RWPE1 (cell line): Measurements from ENCODE around the gene EARS2.
A peak's percentile ranks its signal among the peaks of the same experiment; 100 is the strongest.
"Not testable (repeated sequence)": the region's sequence is repeated elsewhere in the genome, so short reads cannot be mapped to it uniquely, and the experiment has no call there.

Experiments used
- CTCF ChIA-PET: fragments of 350-600 bp; sonication (Branson Sonifier 250); formaldehyde crosslinking; extraction: SDS; loops from one replicate; lab custom pipeline; 2021; lab: Yijun Ruan, JAX
- POLR2A ChIA-PET: fragments of 400-600 bp; formaldehyde crosslinking; extraction: SDS; loops from one replicate; lab custom pipeline; 2020; ENCODE audit warnings: antibody characterized with exemption; ENCODE audit not compliant: low non-redundant PET; lab: Yijun Ruan, JAX
- DNase-seq: peaks from one replicate; pipeline ENCODE4 v3.0.0; 2012; ENCODE audit warnings: low spot score
- H3K27ac ChIP-seq: fragments of 450-650 bp; 2 replicates; pipeline ENCODE4 v1.5.1; 2017
- TF ChIP-seq, protein P1 (sequence below): fragments of 450-650 bp; conservative IDR thresholded peaks from 2 replicates; pipeline ENCODE4 v1.5.1; 2017; ENCODE audit warnings: low read depth, mild to moderate bottlenecking

Gene EARS2

DNA sequence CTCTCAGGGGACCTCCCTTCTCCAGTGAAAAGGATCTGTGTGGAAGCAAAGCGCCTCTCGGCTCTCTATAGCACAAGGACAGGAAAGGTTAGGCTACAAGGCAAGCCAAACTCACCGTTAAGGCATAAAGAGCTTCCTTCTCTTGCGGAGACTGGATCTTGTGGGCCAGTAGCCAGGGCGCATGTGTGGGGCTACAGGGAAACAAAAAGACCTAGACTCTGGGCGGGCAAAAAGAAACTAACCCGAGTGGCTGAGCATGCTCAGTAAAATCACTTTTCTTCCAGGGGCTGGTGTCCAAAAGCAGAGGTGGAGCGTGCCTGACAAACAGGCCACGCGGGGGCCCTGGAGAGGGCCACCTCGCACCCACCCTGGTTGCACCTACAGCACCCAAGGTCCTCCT, 63.0 kb downstream of the EARS2 start:
- H3K27ac ChIP-seq = peak overlapping the region; percentile 93
- TF ChIP-seq, protein P1, sequence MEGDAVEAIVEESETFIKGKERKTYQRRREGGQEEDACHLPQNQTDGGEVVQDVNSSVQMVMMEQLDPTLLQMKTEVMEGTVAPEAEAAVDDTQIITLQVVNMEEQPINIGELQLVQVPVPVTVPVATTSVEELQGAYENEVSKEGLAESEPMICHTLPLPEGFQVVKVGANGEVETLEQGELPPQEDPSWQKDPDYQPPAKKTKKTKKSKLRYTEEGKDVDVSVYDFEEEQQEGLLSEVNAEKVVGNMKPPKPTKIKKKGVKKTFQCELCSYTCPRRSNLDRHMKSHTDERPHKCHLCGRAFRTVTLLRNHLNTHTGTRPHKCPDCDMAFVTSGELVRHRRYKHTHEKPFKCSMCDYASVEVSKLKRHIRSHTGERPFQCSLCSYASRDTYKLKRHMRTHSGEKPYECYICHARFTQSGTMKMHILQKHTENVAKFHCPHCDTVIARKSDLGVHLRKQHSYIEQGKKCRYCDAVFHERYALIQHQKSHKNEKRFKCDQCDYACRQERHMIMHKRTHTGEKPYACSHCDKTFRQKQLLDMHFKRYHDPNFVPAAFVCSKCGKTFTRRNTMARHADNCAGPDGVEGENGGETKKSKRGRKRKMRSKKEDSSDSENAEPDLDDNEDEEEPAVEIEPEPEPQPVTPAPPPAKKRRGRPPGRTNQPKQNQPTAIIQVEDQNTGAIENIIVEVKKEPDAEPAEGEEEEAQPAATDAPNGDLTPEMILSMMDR = no peak
- DNase-seq = no peak
- POLR2A ChIA-PET = no interaction called here
- CTCF ChIA-PET = interaction anchor here (1.0 kb wide), 1 partner anchor 20 kb away, joined by 3 read pairs; no protein-coding TSS in a partner anchor

DNA sequence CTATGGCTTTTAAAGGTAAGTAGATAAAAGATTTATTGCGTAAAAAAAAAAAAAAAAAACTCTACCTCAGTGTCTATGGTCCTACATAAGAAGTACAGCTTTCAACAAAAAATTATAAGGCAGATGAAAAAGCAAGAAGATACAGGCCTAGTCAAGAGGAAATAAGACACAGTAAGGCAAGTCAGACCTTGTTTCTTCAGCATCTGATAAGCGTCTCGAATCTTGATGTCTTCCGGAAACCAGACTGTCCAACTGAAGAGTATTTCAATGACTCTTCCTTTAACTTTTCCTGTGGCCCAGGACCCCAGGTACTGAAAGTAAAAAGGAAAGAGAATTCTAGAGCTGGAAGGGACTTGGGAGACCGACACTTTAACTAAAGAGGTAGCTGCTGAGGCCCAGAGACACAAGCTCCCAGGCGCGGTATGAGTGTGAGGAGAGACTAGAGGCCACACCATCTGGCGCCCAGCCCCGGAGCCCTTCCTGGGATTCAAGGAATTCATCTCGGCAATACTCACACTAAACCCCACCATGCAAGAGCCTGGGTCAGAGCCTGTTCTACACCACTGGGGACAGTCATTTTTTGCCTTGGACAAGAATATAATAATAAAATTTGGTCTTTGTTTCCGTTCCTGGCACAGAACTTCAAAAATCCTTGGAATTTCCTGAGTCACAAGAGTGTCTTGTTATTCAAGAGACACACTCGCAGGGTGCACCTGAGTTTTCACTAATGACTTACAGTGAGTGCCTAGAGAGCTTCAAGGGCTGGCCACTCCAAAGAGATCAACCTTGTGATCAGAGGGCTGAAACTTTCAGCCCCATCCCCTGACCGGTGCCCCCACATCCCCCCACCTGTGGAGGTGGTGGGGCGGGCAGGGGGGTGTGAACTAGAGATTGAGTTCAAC, 65.4 kb downstream of the EARS2 start:
- peak overlapping the region; percentile 93 for H3K27ac ChIP-seq
- POLR2A ChIA-PET = no interaction called here
- DNase-seq = peak; percentile 72
- TF ChIP-seq, protein P1 = no peak
- CTCF ChIA-PET = interaction anchor here (0.6 kb wide), 2 partner anchors 40 to 363 kb away, joined by 3 to 4 read pairs; no protein-coding TSS in a partner anchor

DNA sequence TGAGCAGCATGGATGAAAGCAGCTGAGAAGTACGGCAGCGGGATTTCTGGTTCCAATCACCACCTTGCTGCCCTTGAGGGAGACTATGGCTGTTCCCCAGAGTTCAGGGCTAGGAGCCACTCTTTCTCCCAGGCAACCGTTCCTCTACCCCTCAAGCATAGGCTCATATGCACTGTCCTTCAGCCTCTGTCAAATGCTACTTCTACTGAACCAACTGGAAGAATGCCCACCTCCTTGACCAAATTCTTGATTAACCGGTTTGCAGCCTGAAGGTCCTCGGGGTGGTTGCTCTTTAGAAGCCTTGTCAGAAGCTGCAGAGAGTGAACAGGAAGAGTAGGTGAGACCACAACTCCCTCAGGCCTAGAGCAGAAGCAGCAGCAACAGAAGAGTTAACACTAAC, 70.7 kb downstream of the EARS2 start:
- no peak overlapping the region for H3K27ac ChIP-seq
- TF ChIP-seq, protein P1 = no peak
- no peak for DNase-seq
- ChIA-PET POLR2A (no interaction called here), CTCF (interaction anchor here (0.7 kb wide), 1 partner anchor 46 kb away, joined by 3 read pairs; no protein-coding TSS in a partner anchor)

DNA sequence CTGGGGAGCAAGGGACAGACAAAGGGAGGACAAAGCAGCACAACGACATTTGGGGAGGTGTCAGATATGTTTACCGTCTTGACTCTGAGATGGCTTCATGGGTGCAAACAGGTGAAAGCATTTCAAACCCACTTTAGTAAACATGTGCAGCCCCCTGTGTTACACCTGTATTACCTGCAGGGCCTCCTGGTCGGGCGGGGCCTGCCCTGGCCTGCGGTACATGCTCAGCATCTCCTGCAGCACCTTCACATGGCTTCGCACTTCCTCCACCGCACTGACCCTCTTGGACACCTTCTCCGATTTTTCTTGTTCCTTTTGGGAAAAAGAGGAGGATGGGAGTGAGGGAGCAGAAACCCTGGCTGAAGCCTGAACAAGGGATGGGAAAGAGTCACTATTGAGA, 71.3 kb downstream of the EARS2 start:
- ChIA-PET CTCF (no interaction called here), POLR2A (no interaction called here)
- no peak overlapping the region for H3K27ac ChIP-seq
- TF ChIP-seq, protein P1 = no peak
- DNase-seq = no peak

DNA sequence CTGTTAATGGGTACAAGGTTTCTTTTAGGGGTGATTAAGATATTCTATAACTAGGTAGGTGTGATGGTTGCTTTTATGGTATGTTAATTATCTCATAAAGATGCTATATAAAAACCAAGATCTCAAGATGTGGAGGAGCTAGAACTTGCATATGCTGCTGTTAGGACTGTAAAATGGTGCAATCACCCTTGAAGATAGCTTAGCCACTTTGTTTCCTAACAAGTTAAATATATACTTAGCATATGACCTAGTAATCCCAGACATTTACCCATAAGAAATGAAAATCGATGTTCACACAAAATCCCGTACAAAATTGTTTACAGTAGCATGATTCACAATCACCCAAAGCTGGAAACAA, 71.9 kb downstream of the EARS2 start:
- CTCF ChIA-PET = no interaction called here
- TF ChIP-seq, protein P1 = no peak
- POLR2A ChIA-PET = no interaction called here
- no peak for DNase-seq
- H3K27ac ChIP-seq = no peak overlapping the region

DNA sequence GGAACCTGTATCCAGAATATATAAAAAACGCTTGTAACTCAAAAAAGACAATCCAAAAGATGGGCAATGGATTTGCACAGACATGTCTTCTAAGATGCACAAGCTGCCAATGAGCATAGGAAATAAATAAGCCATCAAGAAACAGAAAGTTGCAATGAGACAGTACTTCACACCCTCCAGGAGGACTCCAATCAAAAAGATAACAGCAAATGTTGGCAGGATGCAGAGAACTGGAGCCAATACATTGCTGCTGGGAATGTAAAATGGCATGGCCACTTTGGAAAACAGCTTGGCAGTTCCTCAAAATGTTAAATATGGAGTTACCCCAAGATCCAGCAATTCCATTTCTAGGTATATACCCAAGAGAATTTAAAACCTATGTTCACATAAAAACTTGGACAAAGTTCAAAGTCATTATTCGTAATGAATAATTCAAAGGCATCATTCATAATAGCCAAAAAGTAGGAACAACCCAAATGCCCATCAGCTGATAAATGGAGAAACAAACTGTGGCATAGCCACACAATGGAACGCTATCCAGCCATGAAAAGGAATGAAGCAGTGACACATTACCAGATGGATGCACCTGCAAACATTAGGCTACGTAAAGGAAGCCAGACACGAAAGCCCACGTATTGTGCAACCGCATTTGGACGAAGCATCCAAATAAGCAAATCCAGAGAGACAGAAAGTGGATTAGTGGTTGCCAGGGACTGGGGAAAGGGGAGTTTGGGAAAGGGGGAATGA, 72.5 kb downstream of the EARS2 start:
- ChIA-PET CTCF (no interaction called here), POLR2A (no interaction called here)
- TF ChIP-seq, protein P1 = no peak
- no peak overlapping the region for H3K27ac ChIP-seq
- no peak for DNase-seq

DNA sequence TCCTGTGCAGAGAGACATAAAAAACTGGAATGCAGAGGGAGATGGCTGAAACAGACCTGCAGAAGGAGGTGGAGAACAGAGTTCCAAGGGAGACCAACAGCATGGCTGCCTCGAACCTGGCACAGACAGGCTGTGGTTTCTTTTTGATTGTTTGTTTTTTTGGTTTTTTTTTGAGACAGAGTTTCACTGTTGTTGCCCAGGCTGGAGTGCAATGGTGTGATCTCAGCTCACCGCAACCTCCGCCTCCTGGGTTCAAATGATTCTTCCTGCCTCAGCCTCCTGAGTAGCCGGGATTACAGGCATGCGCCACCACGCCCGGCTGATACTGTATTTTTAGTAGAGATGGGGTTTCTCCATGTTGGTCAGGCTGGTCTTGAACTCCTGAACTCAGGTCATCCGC, 73.7 kb downstream of the EARS2 start:
- H3K27ac ChIP-seq, DNase-seq, CTCF ChIA-PET, POLR2A ChIA-PET: not testable (repeated sequence)
